HFF-Myc (cell line): ENCODE results near the gene MROH9.

Experiments used
- DNase-seq: peaks from one replicate; pipeline ENCODE4 v3.0.0-alpha.2; 2011; ENCODE audit warnings: low read depth; ENCODE audit errors: extremely low read depth
- H3K4me3 ChIP-seq: replicated peaks from 2 replicates; pipeline ENCODE4 v1.5.1; 2011; ENCODE audit warnings: low read depth, mild to moderate bottlenecking, control low read depth, low read length
- CTCF ChIP-seq: IDR thresholded peaks from 2 replicates; pipeline ENCODE4 v1.5.1; 2012; ENCODE audit warnings: mild to moderate bottlenecking, low read depth, low read length, control low read depth; ENCODE audit errors: missing control alignments

MROH9 gene

DNA sequence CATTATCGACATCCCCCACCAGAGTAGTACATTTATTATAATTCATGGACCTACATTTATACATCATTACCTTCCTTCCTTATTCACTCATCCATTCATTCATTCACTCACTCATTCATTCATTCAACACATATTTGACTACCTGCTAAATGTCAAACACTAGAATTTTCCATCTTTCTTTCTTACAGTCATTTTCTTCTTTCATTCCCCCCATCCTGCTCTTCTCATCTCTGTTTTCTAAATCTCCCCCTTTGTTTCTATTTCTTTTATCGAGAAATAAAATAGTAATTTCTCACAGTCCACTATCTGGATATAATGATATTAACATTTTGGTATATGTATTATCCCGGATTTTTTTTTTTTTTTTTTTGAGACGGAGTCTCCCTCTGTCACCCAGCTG is 127.6 kb downstream of the MROH9 start:
- no peak overlapping the region for H3K4me3 ChIP-seq
- no peak for DNase-seq

DNA sequence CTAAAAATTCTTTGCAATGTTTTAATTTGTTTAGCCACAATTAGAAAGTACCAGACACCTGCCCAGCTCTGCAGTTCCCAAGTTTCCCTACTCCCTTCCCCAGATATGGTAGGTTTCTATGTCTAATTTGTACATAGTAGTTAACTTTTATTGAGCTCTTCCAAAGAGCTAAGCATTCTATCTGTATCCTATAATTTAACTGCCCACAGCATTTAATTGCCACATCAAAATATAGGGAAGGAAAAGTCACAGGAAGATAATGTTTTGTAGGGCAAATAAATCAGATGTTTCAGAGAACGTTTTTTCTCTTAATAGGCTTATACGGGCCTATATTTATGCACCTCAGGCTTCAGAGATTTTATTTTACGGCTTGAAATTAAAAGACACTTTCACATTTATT is 139.7 kb downstream of the MROH9 start:
- no peak overlapping the region for H3K4me3 ChIP-seq
- DNase-seq: no peak
- TF ChIP-seq CTCF: no peak

More for the DNA sequence above, 127.6 kb downstream of the MROH9 start:
- TF ChIP-seq CTCF: no peak

GRCh38 chr1:171081314-171081753 is 146.0 kb downstream of the MROH9 start:
- peak; percentile 61 for DNase-seq
- H3K4me3 ChIP-seq: no peak overlapping the region
- TF ChIP-seq CTCF: no peak

DNA sequence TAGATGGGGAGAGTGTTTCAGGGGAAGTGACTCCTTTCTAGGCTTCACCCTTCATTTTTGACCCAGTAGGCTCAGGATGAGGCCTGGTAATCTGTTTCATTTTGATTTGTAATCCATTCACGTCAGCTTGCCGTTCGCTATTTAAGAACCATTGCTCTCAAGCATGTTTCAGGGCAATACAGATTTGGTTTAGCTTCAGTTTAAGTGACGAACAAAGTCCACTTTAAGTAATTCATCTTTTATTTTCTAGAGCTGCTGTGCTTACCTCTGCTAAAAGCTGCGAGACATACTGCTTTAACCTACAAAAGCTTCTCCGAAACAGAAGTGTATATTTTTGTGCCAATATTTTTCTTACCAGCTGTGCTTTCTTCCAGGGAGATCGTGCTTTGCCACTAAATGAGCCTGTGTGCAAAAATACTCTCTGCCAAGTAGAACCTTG is 146.4 kb downstream of the MROH9 start:
- TF ChIP-seq CTCF: no peak
- no peak overlapping the region for H3K4me3 ChIP-seq
- DNase-seq: no peak

DNA sequence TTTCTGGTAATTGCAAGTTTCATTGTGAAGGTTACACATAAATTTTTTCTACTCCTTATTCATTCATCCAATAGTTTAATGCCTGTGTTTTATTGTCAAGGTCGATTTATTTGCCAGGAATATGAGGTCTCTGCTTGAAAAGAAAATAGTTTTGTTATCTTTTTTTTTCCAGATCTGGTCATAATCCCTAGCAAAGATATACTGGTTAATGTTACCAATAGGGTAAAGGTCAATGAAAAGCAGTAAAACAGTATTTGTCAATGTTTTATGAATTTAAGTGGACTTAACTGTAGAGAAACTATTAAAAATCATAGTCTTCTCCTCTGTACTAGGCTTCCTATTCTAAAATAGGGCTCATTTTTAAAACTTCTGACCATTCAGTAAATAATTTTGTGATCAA is 147.3 kb downstream of the MROH9 start:
- TF ChIP-seq CTCF: no peak
- no peak for DNase-seq
- H3K4me3 ChIP-seq: no peak overlapping the region

- DNase-seq: no peak
- no peak for TF ChIP-seq CTCF
- no peak overlapping the region for H3K4me3 ChIP-seq
Measured at GRCh38 chr1:171083222-171083621, 147.9 kb downstream of the MROH9 start.

- TF ChIP-seq CTCF: no peak
- DNase-seq: no peak
- H3K4me3 ChIP-seq: no peak overlapping the region
Measured at GRCh38 chr1:171084091-171084490, 148.8 kb downstream of the MROH9 start.
